SK-N-SH treated with all-trans-retinoic acid at 6 μM for 48 hours (cell line): ENCODE results near the gene CALR3.
"Not testable (repeated sequence)": the region's sequence is repeated elsewhere in the genome, so short reads cannot be mapped to it uniquely, and the experiment has no call there.

ENCODE experiments used
- BACH2 ChIP-seq: fragments of 250-450 bp; sonication (Bioruptor Pico); IDR thresholded peaks from 2 replicates; pipeline ENCODE4 v1.9.0; 2021; ENCODE audit warnings: mild to moderate bottlenecking, borderline replicate concordance
- CSDC2 ChIP-seq: fragments of 250-450 bp; sonication (Bioruptor Pico); IDR thresholded peaks from 2 replicates; pipeline ENCODE4 v1.5.0; 2020; ENCODE audit warnings: mild to moderate bottlenecking, moderate library complexity
- CSRNP3 ChIP-seq: fragments of 250-450 bp; sonication (Bioruptor Pico); IDR thresholded peaks from 2 replicates; pipeline ENCODE4 v1.5.1; 2021; ENCODE audit warnings: mild to moderate bottlenecking, moderate library complexity
- PATZ1 ChIP-seq: fragments of 250-450 bp; sonication (Bioruptor Pico); IDR thresholded peaks from 2 replicates; pipeline ENCODE4 v1.8.0; 2020; ENCODE audit warnings: mild to moderate bottlenecking, moderate library complexity, borderline replicate concordance
- TCF4 ChIP-seq: fragments of 250-450 bp; sonication (Bioruptor Pico); IDR thresholded peaks from 2 replicates; pipeline ENCODE4 v1.8.0; 2021; ENCODE audit warnings: mild to moderate bottlenecking, moderate library complexity, borderline replicate concordance
- TOX ChIP-seq: fragments of 250-450 bp; sonication (Bioruptor Pico); IDR thresholded peaks from 2 replicates; pipeline ENCODE4 v1.8.0; 2021; ENCODE audit warnings: mild to moderate bottlenecking, moderate library complexity, borderline replicate concordance
- ZFP3 ChIP-seq: fragments of 250-450 bp; sonication (Bioruptor Pico); IDR thresholded peaks from 2 replicates; pipeline ENCODE4 v1.5.0; 2020; ENCODE audit warnings: mild to moderate bottlenecking, moderate library complexity
- ZFP30 ChIP-seq: fragments of 450-650 bp; formaldehyde crosslinking; IDR thresholded peaks from 2 replicates; pipeline ENCODE4 v1.5.0; 2022; ENCODE audit warnings: mild to moderate bottlenecking, moderate library complexity
- ZNF565 ChIP-seq: fragments of 450-650 bp; formaldehyde crosslinking; conservative IDR thresholded peaks from 2 replicates; pipeline ENCODE4 v1.5.0; 2020; ENCODE audit warnings: low read depth, mild to moderate bottlenecking, moderate library complexity
- ZNF70 ChIP-seq: fragments of 450-650 bp; formaldehyde crosslinking; IDR thresholded peaks from 2 replicates; pipeline ENCODE4 v1.5.0; 2020; ENCODE audit warnings: mild to moderate bottlenecking, moderate library complexity
- ZNF8 ChIP-seq: fragments of 450-650 bp; formaldehyde crosslinking; IDR thresholded peaks from 2 replicates; pipeline ENCODE4 v1.5.0; 2020; ENCODE audit warnings: mild to moderate bottlenecking, moderate library complexity
- TF ChIP-seq, protein P1 (sequence below): fragments of 250-450 bp; sonication (Bioruptor Pico); IDR thresholded peaks from 2 replicates; pipeline ENCODE4 v1.5.1; 2020; ENCODE audit warnings: low read depth, mild to moderate bottlenecking, moderate library complexity
- TF ChIP-seq, protein P2 (sequence below): fragments of 250-450 bp; sonication (Bioruptor Pico); IDR thresholded peaks from 2 replicates; pipeline ENCODE4 v1.8.0; 2021; ENCODE audit warnings: low read depth, mild to moderate bottlenecking, moderate library complexity, borderline replicate concordance

DNA sequence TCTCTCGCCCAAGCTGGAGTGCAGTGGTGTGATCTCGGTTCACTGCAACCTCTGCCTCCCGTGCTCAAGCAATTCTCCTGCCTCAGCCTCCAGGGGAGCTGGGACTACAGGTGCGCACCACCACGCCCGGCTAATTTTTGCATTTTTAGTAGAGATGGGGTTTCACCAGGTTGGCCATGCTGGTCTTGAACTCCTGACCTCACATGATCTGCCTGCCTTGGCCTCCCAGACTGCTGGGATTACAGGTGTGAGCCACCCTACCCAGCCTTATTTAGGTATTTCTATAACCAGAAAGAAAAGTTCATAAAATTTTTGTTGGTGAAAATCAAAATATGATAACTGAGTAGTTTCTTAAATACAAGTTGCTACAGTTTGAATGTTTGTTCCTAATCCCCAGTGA lies 47.8 kb upstream of the CALR3 start:
- not testable (repeated sequence) for TF ChIP-seq PATZ1 (CRISPR knock-in tag); ZNF565 (CRISPR knock-in tag); CSDC2 (CRISPR knock-in tag); BACH2 (CRISPR knock-in tag); ZFP30; ZNF8; TOX (CRISPR knock-in tag); ZNF70; ZFP3 (CRISPR knock-in tag); CSRNP3 (CRISPR knock-in tag); TCF4 (CRISPR knock-in tag)
- TF ChIP-seq, protein P1, sequence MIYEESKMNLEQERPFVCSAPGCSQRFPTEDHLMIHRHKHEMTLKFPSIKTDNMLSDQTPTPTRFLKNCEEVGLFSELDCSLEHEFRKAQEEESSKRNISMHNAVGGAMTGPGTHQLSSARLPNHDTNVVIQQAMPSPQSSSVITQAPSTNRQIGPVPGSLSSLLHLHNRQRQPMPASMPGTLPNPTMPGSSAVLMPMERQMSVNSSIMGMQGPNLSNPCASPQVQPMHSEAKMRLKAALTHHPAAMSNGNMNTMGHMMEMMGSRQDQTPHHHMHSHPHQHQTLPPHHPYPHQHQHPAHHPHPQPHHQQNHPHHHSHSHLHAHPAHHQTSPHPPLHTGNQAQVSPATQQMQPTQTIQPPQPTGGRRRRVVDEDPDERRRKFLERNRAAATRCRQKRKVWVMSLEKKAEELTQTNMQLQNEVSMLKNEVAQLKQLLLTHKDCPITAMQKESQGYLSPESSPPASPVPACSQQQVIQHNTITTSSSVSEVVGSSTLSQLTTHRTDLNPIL (CRISPR knock-in tag): not testable (repeated sequence)
- TF ChIP-seq, protein P2, sequence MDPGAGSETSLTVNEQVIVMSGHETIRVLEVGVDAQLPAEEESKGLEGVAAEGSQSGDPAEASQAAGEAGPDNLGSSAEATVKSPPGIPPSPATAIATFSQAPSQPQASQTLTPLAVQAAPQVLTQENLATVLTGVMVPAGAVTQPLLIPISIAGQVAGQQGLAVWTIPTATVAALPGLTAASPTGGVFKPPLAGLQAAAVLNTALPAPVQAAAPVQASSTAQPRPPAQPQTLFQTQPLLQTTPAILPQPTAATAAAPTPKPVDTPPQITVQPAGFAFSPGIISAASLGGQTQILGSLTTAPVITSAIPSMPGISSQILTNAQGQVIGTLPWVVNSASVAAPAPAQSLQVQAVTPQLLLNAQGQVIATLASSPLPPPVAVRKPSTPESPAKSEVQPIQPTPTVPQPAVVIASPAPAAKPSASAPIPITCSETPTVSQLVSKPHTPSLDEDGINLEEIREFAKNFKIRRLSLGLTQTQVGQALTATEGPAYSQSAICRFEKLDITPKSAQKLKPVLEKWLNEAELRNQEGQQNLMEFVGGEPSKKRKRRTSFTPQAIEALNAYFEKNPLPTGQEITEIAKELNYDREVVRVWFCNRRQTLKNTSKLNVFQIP (CRISPR knock-in tag): not testable (repeated sequence)
